HG03571 (cell line): Measurements from ENCODE around the gene WDFY3.
"Not testable (repeated sequence)": the region's sequence is repeated elsewhere in the genome, so short reads cannot be mapped to it uniquely, and the experiment has no call there.

Experiments used
- ATAC-seq: cut with Tn5 transposase; IDR thresholded peaks from one replicate; pipeline ENCODE4 v1.9.1; 2021; ENCODE audit not compliant: unreplicated experiment

Gene WDFY3

GRCh38 chr4:84678976-84679744 is 287.3 kb downstream of the WDFY3 start:
- no peak for ATAC-seq

- no peak for ATAC-seq
Observed at GRCh38 chr4:84677995-84678394, 288.5 kb downstream of the WDFY3 start.

- ATAC-seq = no peak
Observed at GRCh38 chr4:84677093-84677492, 289.4 kb downstream of the WDFY3 start.

GRCh38 chr4:84673475-84674240 is 292.8 kb downstream of the WDFY3 start:
- ATAC-seq = no peak

- ATAC-seq = no peak
Observed at GRCh38 chr4:84672177-84672576, 294.3 kb downstream of the WDFY3 start.

- ATAC-seq = no peak
Observed at GRCh38 chr4:84669201-84669600, 297.3 kb downstream of the WDFY3 start.

GRCh38 chr4:84666439-84666838 is 300.1 kb downstream of the WDFY3 start:
- ATAC-seq = no peak

GRCh38 chr4:84664767-84665166 is 301.7 kb downstream of the WDFY3 start:
- ATAC-seq = not testable (repeated sequence)

GRCh38 chr4:84661191-84661939 is 305.1 kb downstream of the WDFY3 start:
- no peak for ATAC-seq

- ATAC-seq = no peak
Observed at GRCh38 chr4:84660606-84661005, 305.9 kb downstream of the WDFY3 start.

GRCh38 chr4:84652478-84652877 is 314.0 kb downstream of the WDFY3 start:
- no peak for ATAC-seq

GRCh38 chr4:84651499-84651898 is 315.0 kb downstream of the WDFY3 start:
- ATAC-seq = no peak

- ATAC-seq = no peak
Observed at GRCh38 chr4:84648863-84649647, 317.4 kb downstream of the WDFY3 start.

GRCh38 chr4:84648178-84648577 is 318.3 kb downstream of the WDFY3 start:
- ATAC-seq = no peak

- ATAC-seq = no peak
Observed at GRCh38 chr4:84647312-84647884, 319.1 kb downstream of the WDFY3 start.

- ATAC-seq = no peak
Observed at GRCh38 chr4:84644087-84644486, 322.4 kb downstream of the WDFY3 start.

GRCh38 chr4:84639145-84639544 is 327.3 kb downstream of the WDFY3 start:
- ATAC-seq = no peak

- ATAC-seq = no peak
Observed at GRCh38 chr4:84638092-84638491, 328.4 kb downstream of the WDFY3 start.

GRCh38 chr4:84634961-84635360 is 331.5 kb downstream of the WDFY3 start:
- ATAC-seq = no peak

GRCh38 chr4:84632092-84632491 is 334.4 kb downstream of the WDFY3 start:
- ATAC-seq = no peak

- ATAC-seq = no peak
Observed at GRCh38 chr4:84631573-84631972, 334.9 kb downstream of the WDFY3 start.
